Activated naive CD4-positive, alpha-beta T cell treated with anti-CD3 and anti-CD28 coated beads for 36 hours (primary cell): ENCODE measurements around the gene CBX2. TPM values are rescaled to one million over a fixed set of nuclear protein-coding genes. Genes with fewer than 3 reads are reported as not detected.
"Not testable (repeated sequence)": the region's sequence is repeated elsewhere in the genome, so short reads cannot be mapped to it uniquely, and the experiment has no call there.

Experiments used
- CTCF ChIA-PET: fragments of 350-600 bp; sonication (Branson Sonifier 250); formaldehyde crosslinking; loops from one replicate; lab custom pipeline; 2021; ENCODE audit warnings: antibody characterized with exemption; lab: Charles Lee
- DNase-seq: peaks from one replicate; pipeline ENCODE4 v3.0.0-alpha.2; 2020
- H3K27ac Mint-ChIP-seq: one replicate; pipeline ENCODE4 v1.8.0; 2021; ENCODE audit warnings: mild to moderate bottlenecking, mixed read lengths
- H3K27me3 Mint-ChIP-seq: one replicate; pipeline ENCODE4 v1.8.0; 2021; ENCODE audit warnings: low read depth, mixed read lengths
- H3K36me3 Mint-ChIP-seq: one replicate; pipeline ENCODE4 v1.8.0; 2021; ENCODE audit warnings: low read depth, mixed read lengths
- H3K4me1 Mint-ChIP-seq: one replicate; pipeline ENCODE4 v1.8.0; 2021; ENCODE audit warnings: low read depth, mixed read lengths
- H3K4me3 Mint-ChIP-seq: one replicate; pipeline ENCODE4 v1.8.0; 2021; ENCODE audit warnings: mild to moderate bottlenecking, moderate library complexity, mixed read lengths
- H3K9me3 Mint-ChIP-seq: one replicate; pipeline ENCODE4 v1.8.0; 2021; ENCODE audit warnings: mixed read lengths
- intact Hi-C: fragments of 100-400 bp; cut with micrococcal nuclease; formaldehyde crosslinking; loops from one replicate; pipeline ENCODE4 v1.15.1; 2023
- total RNA-seq, 2 experiments: library from RNA; stranded (reverse); gene quantifications; one replicate each; pipeline ENCODE4 v1.2.3, GENCODE V29; 2021

Gene CBX2
- total RNA-seq, 2 experiments from 2014 or later: 5.2 to 5.8 TPM

- no peaks in the 10 kb centered on the region for H3K9me3 Mint-ChIP-seq
- no peaks in the 10 kb centered on the region for H3K4me1 Mint-ChIP-seq
- intact Hi-C loops: no loop called here
- no peak overlapping the region for H3K4me3 Mint-ChIP-seq
- H3K27me3 Mint-ChIP-seq: no peaks in the 10 kb centered on the region
- CTCF ChIA-PET: interaction anchor here (1.0 to 1.2 kb wide), 2 partner anchors 14 to 19 kb away, joined by 3 read pairs; no protein-coding TSS in a partner anchor
- no peak for DNase-seq
- H3K27ac Mint-ChIP-seq: no peak overlapping the region
- no peaks in the 10 kb centered on the region for H3K36me3 Mint-ChIP-seq
These were observed 17.6 kb upstream of the CBX2 start for GRCh38 chr17:79760197-79760906.

DNA sequence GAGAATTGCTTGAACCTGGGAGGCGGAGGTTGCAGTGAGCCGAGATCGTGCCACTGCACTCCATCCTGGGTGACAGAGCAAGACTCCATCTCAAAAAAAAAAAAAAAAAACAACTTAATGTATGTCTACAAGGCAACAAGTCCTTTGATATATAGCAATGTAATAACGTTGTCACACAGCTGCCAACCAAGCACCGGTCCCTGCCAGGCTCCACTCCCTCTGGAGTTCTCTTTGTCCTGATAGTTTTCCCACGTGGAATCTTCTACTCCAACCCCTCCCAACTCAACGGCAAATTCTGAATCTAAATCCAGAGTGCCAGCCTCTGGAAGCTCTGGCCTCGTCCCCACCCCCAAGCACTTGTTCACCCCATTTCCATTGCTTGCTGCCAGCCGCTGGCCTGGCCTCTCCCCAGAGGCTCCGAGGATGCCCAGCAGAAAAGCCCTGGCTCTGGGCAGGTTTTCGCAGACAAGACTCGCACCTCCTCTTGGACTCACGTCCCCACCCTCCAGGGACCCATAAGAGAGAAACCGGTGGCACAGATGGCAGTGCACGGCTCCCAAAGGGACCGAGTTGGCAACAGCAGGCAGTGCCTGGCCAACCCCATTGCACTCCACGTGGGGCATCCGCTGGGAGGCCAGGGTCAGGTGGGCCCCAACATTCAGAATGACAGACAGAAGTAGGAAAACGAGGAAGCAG, 15.9 kb upstream of the CBX2 start:
- intact Hi-C loops: no loop called here
- Mint-ChIP-seq H3K4me3 (no peak overlapping the region), H3K27ac (no peak overlapping the region), H3K27me3 (no peaks in the 10 kb centered on the region), H3K36me3 (no peaks in the 10 kb centered on the region), H3K9me3 (no peaks in the 10 kb centered on the region), H3K4me1 (no peaks in the 10 kb centered on the region)
- CTCF ChIA-PET: interaction anchor here (0.6 kb wide), 1 partner anchor 75 kb away, joined by 3 read pairs; no protein-coding TSS in a partner anchor
- DNase-seq: no peak

DNA sequence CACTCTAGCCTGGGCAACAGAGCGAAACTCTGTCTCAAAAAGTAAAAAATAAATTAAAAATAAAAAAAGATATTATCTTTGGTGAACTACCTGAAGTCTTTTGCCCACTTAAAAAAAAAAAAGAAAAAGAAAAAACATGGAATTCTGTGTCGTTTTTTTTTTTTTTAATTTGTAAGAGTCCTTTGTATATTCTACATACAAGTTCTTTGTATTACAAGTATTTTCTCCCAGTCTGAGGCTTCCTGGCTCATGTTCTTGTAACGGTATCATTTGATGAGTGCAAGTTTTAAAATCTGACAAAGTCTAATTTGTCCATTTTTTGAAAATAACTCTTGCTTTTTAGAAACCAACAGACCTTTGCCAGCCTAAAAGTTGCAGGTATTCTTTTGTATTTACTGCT, 12.2 kb upstream of the CBX2 start:
- CTCF ChIA-PET: no interaction called here
- no peak overlapping the region for H3K4me3 Mint-ChIP-seq
- H3K9me3 Mint-ChIP-seq: no peaks in the 10 kb centered on the region
- H3K4me1 Mint-ChIP-seq: no peaks in the 10 kb centered on the region
- intact Hi-C loops: no loop called here
- no peak overlapping the region for H3K27ac Mint-ChIP-seq
- H3K36me3 Mint-ChIP-seq: no peaks in the 10 kb centered on the region
- DNase-seq: no peak
- peaks cover 9% of the 10 kb centered on the region for H3K27me3 Mint-ChIP-seq

- intact Hi-C loops: no loop called here
- no peak for DNase-seq
- H3K4me1 Mint-ChIP-seq: no peaks in the 10 kb centered on the region
- CTCF ChIA-PET: no interaction called here
- no peaks in the 10 kb centered on the region for H3K9me3 Mint-ChIP-seq
- H3K36me3 Mint-ChIP-seq: no peaks in the 10 kb centered on the region
- no peak overlapping the region for H3K27ac Mint-ChIP-seq
- no peak overlapping the region for H3K4me3 Mint-ChIP-seq
- H3K27me3 Mint-ChIP-seq: peaks cover 27% of the 10 kb centered on the region
These were observed 8.1 kb upstream of the CBX2 start for GRCh38 chr17:79769570-79770506.

GRCh38 chr17:79771276-79771675, 6.7 kb upstream of the CBX2 start:
- CTCF ChIA-PET: interaction anchor here (0.6 kb wide), 1 partner anchor 102 kb away, joined by 4 read pairs; no protein-coding TSS in a partner anchor
- H3K27me3 Mint-ChIP-seq: peaks cover 37% of the 10 kb centered on the region

GRCh38 chr17:79772726-79773125, 5.2 kb upstream of the CBX2 start:
- H3K27me3 Mint-ChIP-seq: peaks cover 49% of the 10 kb centered on the region
- H3K4me1 Mint-ChIP-seq, H3K9me3 Mint-ChIP-seq, DNase-seq, H3K4me3 Mint-ChIP-seq, intact Hi-C loops, H3K27ac Mint-ChIP-seq, H3K36me3 Mint-ChIP-seq: not testable (repeated sequence)
- CTCF ChIA-PET: interaction anchor here (1.0 kb wide), 1 partner anchor 76 kb away, joined by 3 read pairs; no protein-coding TSS in a partner anchor

More at GRCh38 chr17:79771276-79771675, 6.7 kb upstream of the CBX2 start:
- DNase-seq: no peak
- Mint-ChIP-seq H3K9me3 (no peaks in the 10 kb centered on the region), H3K36me3 (no peaks in the 10 kb centered on the region), H3K27ac (no peak overlapping the region), H3K4me1 (no peaks in the 10 kb centered on the region), H3K4me3 (no peak overlapping the region)
- intact Hi-C loops: no loop called here

- no peak for DNase-seq
- Mint-ChIP-seq H3K27me3 (peaks cover 56% of the 10 kb centered on the region), H3K4me1 (peaks cover 7% of the 10 kb centered on the region), H3K9me3 (no peaks in the 10 kb centered on the region), H3K4me3 (no peak overlapping the region), H3K27ac (no peak overlapping the region), H3K36me3 (no peaks in the 10 kb centered on the region)
- CTCF ChIA-PET: interaction anchor here (0.8 to 1.1 kb wide), 2 partner anchors 15 to 28 kb away, joined by 3 to 4 read pairs; no protein-coding TSS in a partner anchor
- intact Hi-C loops: no loop called here
These were observed 3.4 kb upstream of the CBX2 start for GRCh38 chr17:79774561-79774975.

- Mint-ChIP-seq H3K27ac (no peak overlapping the region), H3K9me3 (no peaks in the 10 kb centered on the region), H3K27me3 (peaks cover 59% of the 10 kb centered on the region), H3K36me3 (no peaks in the 10 kb centered on the region), H3K4me3 (no peak overlapping the region), H3K4me1 (peaks cover 7% of the 10 kb centered on the region)
- intact Hi-C loops: no loop called here
- CTCF ChIA-PET: interaction anchor here (2.3 kb wide), 1 partner anchor 30 kb away, joined by 10 read pairs; no protein-coding TSS in a partner anchor
- DNase-seq: no peak
These were observed 2.3 kb upstream of the CBX2 start for GRCh38 chr17:79775632-79776031.

DNA sequence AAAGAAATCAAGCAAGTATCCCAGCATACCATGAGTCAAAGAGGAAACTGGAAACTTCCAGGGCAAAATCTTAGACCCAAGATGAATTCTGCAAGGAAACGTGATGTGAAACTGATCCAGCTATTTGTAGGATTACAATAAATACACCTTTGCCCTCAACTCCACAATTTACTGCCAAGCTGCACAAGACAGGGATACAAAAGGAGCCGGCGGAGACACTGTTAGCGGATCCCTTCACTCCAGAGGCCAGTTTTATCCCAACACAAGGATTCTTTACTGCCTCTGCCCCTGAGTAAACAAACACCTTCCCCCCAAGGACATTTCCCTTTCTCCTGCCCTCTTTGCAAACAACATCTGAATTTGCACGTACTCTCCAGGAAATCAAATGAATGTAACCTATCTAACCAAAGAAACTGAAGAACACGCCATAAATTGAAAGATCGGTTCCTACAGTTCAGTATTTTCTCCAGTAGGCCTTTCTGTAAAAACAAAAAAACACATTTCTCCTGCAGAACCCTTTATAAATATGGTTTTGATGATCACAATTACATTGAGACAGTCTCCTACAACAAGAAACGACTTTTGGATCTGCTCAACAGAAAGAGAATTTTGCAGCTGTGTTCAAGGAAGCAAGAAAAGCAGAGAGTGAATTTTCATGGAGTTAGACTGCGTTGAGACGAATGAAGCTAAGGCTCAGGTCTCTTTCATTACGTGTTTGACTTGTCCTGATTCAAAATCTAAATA, 1.4 kb upstream of the CBX2 start:
- Mint-ChIP-seq H3K9me3 (no peaks in the 10 kb centered on the region), H3K4me3 (peak overlapping the region; percentile 63), H3K36me3 (no peaks in the 10 kb centered on the region), H3K27ac (no peak overlapping the region), H3K27me3 (peaks cover 62% of the 10 kb centered on the region), H3K4me1 (peaks cover 9% of the 10 kb centered on the region)
- intact Hi-C loops: no loop called here
- CTCF ChIA-PET: interaction anchor here (0.6 to 2.3 kb wide), 4 partner anchors 24 to 218 kb away, joined by 3 to 10 read pairs (median 6); no protein-coding TSS in a partner anchor
- DNase-seq: no peak

DNA sequence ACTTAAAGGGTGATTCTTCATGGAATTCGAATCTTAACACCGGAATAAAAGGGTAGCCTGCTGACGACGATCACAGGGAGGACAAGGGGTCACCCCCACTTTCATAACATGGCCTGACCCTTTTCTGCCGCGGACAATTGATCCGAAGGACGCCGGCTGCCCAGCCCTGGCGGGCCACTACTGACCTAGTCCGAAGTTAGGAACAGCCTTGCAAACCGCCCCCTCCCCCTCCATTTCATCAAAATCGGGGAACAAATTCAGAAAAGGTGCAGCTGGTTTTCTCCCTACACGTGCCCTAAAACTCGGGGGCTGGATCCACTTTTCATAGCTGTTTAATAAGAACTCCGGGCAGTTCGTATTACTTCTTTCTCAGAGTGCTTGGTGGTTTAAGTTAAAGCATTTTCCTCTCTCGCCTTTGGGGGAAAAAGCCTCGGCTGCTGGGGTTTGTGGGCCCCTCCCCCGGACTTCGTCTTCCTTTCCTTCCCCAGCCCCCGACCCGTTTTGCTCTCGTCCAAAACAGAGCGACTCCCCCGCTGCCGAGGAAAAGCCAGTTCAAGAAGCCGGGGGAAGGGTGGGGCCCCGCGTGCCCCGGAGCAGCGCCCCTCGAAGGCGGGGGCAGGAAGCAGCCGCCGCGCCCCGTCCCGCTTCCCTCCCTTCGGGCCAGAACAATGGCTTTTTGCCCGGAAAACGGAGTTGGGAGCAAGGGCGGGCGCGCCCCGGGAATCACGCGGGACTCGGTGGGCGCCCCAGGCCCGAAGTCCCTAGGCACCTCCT, 641 bp upstream of the CBX2 start:
- Mint-ChIP-seq H3K4me3 (peak overlapping the region; percentile 63), H3K9me3 (no peaks in the 10 kb centered on the region), H3K36me3 (no peaks in the 10 kb centered on the region), H3K27ac (no peak overlapping the region), H3K4me1 (peaks cover 12% of the 10 kb centered on the region), H3K27me3 (peaks cover 64% of the 10 kb centered on the region)
- DNase-seq: peak; percentile 41
- intact Hi-C loops: no loop called here
- CTCF ChIA-PET: interaction anchor here (0.6 to 2.3 kb wide), 3 partner anchors 31 to 218 kb away, joined by 3 to 10 read pairs (median 6); no protein-coding TSS in a partner anchor
